CD4-positive, alpha-beta T cell (primary cell): ENCODE measurements around the gene SAYSD1. TPM values are rescaled to one million over a fixed set of nuclear protein-coding genes. Genes with fewer than 3 reads are reported as not detected.

Experiments
- ATAC-seq: fragments of 200-7000 bp; cut with Tn5 transposase; one replicate; pipeline ENCODE4 v1.10.0; 2022; ENCODE audit warnings: mild to moderate bottlenecking; ENCODE audit not compliant: poor library complexity
- CTCF ChIA-PET: fragments of 350-600 bp; sonication (Branson Sonifier 250); formaldehyde crosslinking; loops from one replicate; lab custom pipeline; 2021; ENCODE audit warnings: antibody characterized with exemption, inconsistent platforms; lab: Charles Lee
- POLR2A ChIA-PET: fragments of 350-600 bp; sonication (Branson Sonifier 250); formaldehyde crosslinking; loops from one replicate; lab custom pipeline; 2021; ENCODE audit warnings: antibody characterized with exemption, inconsistent platforms; lab: Charles Lee
- DNase-seq, 14 experiments: peaks; one replicate each; pipeline ENCODE4 v3.0.0-alpha.2; 2013 to 2020; ENCODE audit warnings: mixed read lengths in 2 of 14
- H3K27ac ChIP-seq, 2 donors: one replicate each; pipeline versions ENCODE4 v1.5.1 to v1.7.0; 2013; ENCODE audit warnings: low read length in 2 of 2, low read depth in 1 of 2, mild to moderate bottlenecking in 1 of 2
- H3K27me3 ChIP-seq, 2 experiments: 1 replicate in 1 of 2; 2 replicates in 1 of 2; pipeline versions ENCODE4 v1.6.1 to v1.7.0; 2013; ENCODE audit warnings: low read length in 2 of 2, control low read depth in 1 of 2, mild to moderate bottlenecking in 1 of 2, moderate library complexity in 1 of 2; ENCODE audit not compliant: insufficient read depth in 2 of 2, control insufficient read depth in 1 of 2
- H3K36me3 ChIP-seq: one replicate; pipeline ENCODE4 v1.6.1; 2013; ENCODE audit warnings: low read length, control low read depth; ENCODE audit not compliant: insufficient read depth
- H3K4me1 ChIP-seq: one replicate; pipeline ENCODE4 v1.6.1; 2013; ENCODE audit warnings: low read length, control low read depth; ENCODE audit not compliant: insufficient read depth
- H3K4me3 ChIP-seq: one replicate; pipeline ENCODE4 v1.5.1; 2013; ENCODE audit warnings: mild to moderate bottlenecking, low read length, moderate library complexity
- H3K9me3 ChIP-seq, 2 experiments: 1 replicate in 1 of 2; 2 replicates in 1 of 2; pipeline versions ENCODE4 v1.6.1 to v1.7.0; 2013; ENCODE audit warnings: low read length in 2 of 2, mild to moderate bottlenecking in 2 of 2, control low read depth in 1 of 2, moderate library complexity in 1 of 2; ENCODE audit not compliant: control insufficient read depth in 1 of 2, insufficient read depth in 1 of 2
- H3K27ac Mint-ChIP-seq: one replicate; pipeline ENCODE4 v1.8.0; 2020; ENCODE audit warnings: mixed read lengths
- H3K27me3 Mint-ChIP-seq: one replicate; pipeline ENCODE4 v1.8.0; 2021; ENCODE audit warnings: mixed read lengths
- H3K36me3 Mint-ChIP-seq: one replicate; pipeline ENCODE4 v1.8.0; 2021; ENCODE audit warnings: low read depth, mixed read lengths
- H3K4me1 Mint-ChIP-seq: one replicate; pipeline ENCODE4 v1.8.0; 2021; ENCODE audit warnings: low read depth, mixed read lengths
- H3K4me3 Mint-ChIP-seq: one replicate; pipeline ENCODE4 v1.8.0; 2020; ENCODE audit warnings: mild to moderate bottlenecking, mixed read lengths
- H3K9me3 Mint-ChIP-seq: one replicate; pipeline ENCODE4 v1.8.0; 2020; ENCODE audit warnings: mixed read lengths
- intact Hi-C, 2 experiments: fragments of 100-400 bp; cut with DNase I in 1 of 2; cut with micrococcal nuclease in 1 of 2; formaldehyde crosslinking; loops; one replicate each; pipeline versions ENCODE4 v1.15.1 to v1.9.0; 2023 to 2025; cut with DNase I, micrococcal nuclease
- total RNA-seq, 174 experiments: library from RNA in 2 of 174; stranded (reverse) in 2 of 174; gene quantifications; one replicate each; pipeline ENCODE4 v1.2.3 and lab custom pipeline; 2021 to 2026
- TF ChIP-seq, protein P1 (sequence below): fragments of 200-600 bp; IDR thresholded peaks from one replicate; pipeline ENCODE4 v1.8.0; 2022; ENCODE audit warnings: antibody characterized with exemption, mild to moderate bottlenecking

The SAYSD1 gene
- total RNA-seq, 2 experiments from 2014 or later: 18.7 to 21.3 TPM

GRCh38 chr6:39083231-39083634 lies 31.8 kb downstream of the SAYSD1 start:
- Mint-ChIP-seq H3K27me3 (peaks cover 25% of the 10 kb centered on the region), H3K9me3 (no peaks in the 10 kb centered on the region), H3K4me1 (no peaks in the 10 kb centered on the region), H3K36me3 (no peaks in the 10 kb centered on the region), H3K4me3 (no peak overlapping the region), H3K27ac (no peak overlapping the region)
- no peak for ATAC-seq
- Histone ChIP-seq H3K9me3 (no peaks in the 10 kb centered on the region), H3K27me3 (peaks cover 6 to 12% of the 10 kb centered on the region in 2 experiments), H3K4me3 (no peak overlapping the region), H3K4me1 (no peaks in the 10 kb centered on the region), H3K27ac (no peak overlapping the region), H3K36me3 (no peaks in the 10 kb centered on the region)
- TF ChIP-seq, protein P1, sequence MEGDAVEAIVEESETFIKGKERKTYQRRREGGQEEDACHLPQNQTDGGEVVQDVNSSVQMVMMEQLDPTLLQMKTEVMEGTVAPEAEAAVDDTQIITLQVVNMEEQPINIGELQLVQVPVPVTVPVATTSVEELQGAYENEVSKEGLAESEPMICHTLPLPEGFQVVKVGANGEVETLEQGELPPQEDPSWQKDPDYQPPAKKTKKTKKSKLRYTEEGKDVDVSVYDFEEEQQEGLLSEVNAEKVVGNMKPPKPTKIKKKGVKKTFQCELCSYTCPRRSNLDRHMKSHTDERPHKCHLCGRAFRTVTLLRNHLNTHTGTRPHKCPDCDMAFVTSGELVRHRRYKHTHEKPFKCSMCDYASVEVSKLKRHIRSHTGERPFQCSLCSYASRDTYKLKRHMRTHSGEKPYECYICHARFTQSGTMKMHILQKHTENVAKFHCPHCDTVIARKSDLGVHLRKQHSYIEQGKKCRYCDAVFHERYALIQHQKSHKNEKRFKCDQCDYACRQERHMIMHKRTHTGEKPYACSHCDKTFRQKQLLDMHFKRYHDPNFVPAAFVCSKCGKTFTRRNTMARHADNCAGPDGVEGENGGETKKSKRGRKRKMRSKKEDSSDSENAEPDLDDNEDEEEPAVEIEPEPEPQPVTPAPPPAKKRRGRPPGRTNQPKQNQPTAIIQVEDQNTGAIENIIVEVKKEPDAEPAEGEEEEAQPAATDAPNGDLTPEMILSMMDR: no peak
- CTCF ChIA-PET: no interaction called here
- DNase-seq: no peak
- POLR2A ChIA-PET: interaction anchor here (1.1 kb wide), 1 partner anchor 10 kb away, joined by 3 read pairs; no protein-coding TSS in a partner anchor
- intact Hi-C loops: no loop called here

- CTCF ChIA-PET: no interaction called here
These were observed 32.7 kb downstream of the SAYSD1 start for GRCh38 chr6:39082310-39082709.

DNA sequence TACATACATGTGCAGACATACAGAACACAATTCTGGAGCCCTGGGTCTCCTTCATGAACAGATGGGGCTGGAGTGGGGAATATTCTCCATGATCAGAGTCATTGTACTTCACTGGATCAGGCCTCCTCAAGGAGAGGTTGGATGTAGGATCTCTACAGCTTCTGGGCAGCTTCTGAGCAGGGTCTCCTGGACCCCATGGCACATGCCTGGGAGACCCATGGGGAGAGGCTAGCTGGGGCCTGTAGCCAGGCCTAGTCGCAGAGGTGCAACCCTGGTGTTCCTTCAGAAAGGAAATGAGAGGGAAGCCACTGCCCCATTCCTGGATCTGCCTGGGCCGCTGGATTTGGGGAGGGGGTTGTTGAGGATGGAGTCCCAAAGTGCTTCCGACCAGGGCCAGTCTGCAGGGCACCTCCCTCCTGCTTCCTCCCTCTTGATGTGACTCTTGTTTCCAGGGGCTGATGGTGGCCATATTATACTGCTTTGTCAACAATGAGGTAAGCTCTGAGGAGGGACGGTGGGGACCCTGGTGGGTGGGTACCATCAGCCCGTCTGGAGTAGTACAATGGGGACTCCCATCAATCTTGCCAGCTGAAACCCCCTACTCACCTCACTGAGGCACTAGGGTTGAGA lies 34.6 kb downstream of the SAYSD1 start:
- intact Hi-C loops: no loop called here

More at GRCh38 chr6:39082310-39082709, 32.7 kb downstream of the SAYSD1 start:
- Histone ChIP-seq H3K27me3 (peaks cover 2 to 7% of the 10 kb centered on the region in 2 experiments), H3K4me3 (no peak overlapping the region), H3K36me3 (no peaks in the 10 kb centered on the region), H3K9me3 (no peaks in the 10 kb centered on the region), H3K4me1 (no peaks in the 10 kb centered on the region), H3K27ac (no peak overlapping the region)
- POLR2A ChIA-PET: interaction anchor here (1.1 kb wide), 1 partner anchor 10 kb away, joined by 3 read pairs; no protein-coding TSS in a partner anchor
- no peaks in the 10 kb centered on the region for H3K36me3 Mint-ChIP-seq
- H3K4me1 Mint-ChIP-seq: no peaks in the 10 kb centered on the region
- H3K27me3 Mint-ChIP-seq: peaks cover 16% of the 10 kb centered on the region
- H3K4me3 Mint-ChIP-seq: no peak overlapping the region
- TF ChIP-seq, protein P1: no peak
- DNase-seq (no peak), ATAC-seq (no peak)
- intact Hi-C loops: no loop called here
- no peaks in the 10 kb centered on the region for H3K9me3 Mint-ChIP-seq
- no peak overlapping the region for H3K27ac Mint-ChIP-seq

More for the DNA sequence above, 34.6 kb downstream of the SAYSD1 start:
- no peak for DNase-seq
- H3K36me3 ChIP-seq: no peaks in the 10 kb centered on the region
- TF ChIP-seq, protein P1: no peak
- H3K27ac Mint-ChIP-seq: no peak overlapping the region
- no peak overlapping the region for H3K4me3 ChIP-seq
- POLR2A ChIA-PET: no interaction called here
- no peak for ATAC-seq
- H3K27me3 Mint-ChIP-seq: peaks cover 5% of the 10 kb centered on the region
- no peak overlapping the region for H3K4me3 Mint-ChIP-seq
- no peaks in the 10 kb centered on the region for H3K9me3 ChIP-seq
- CTCF ChIA-PET: no interaction called here
- H3K36me3 Mint-ChIP-seq: no peaks in the 10 kb centered on the region
- H3K4me1 Mint-ChIP-seq: no peaks in the 10 kb centered on the region
- H3K27me3 ChIP-seq: peaks cover 0 to 4% of the 10 kb centered on the region in 2 experiments
- no peaks in the 10 kb centered on the region for H3K9me3 Mint-ChIP-seq
- H3K4me1 ChIP-seq: no peaks in the 10 kb centered on the region
- no peak overlapping the region for H3K27ac ChIP-seq
